Uterus (tissue), 4 donors: ENCODE results near the gene CCM2. TPM values are rescaled to one million over a fixed set of nuclear protein-coding genes. Genes with fewer than 3 reads are reported as not detected.

ENCODE experiments used
- DNase-seq, 2 donors: peaks; one replicate each; pipeline ENCODE4 v3.0.0-alpha.2; 2019 to 2020
- H3K27ac ChIP-seq, 2 donors: fragments of 200-600 bp; sonication (generic); 1 replicate in 1 of 2; 2 replicates in 1 of 2; pipeline ENCODE4 v1.5.1; 2016 to 2018
- H3K27me3 ChIP-seq, 2 donors: fragments of 200-600 bp; sonication (generic); one replicate each; pipeline ENCODE4 v1.5.1; 2018 to 2019; ENCODE audit warnings: control low read depth in 1 of 2
- H3K36me3 ChIP-seq, 2 donors: fragments of 200-600 bp; sonication (generic); one replicate each; pipeline ENCODE4 v1.5.1; 2019; ENCODE audit warnings: control low read depth in 1 of 2
- H3K4me1 ChIP-seq, 2 donors: fragments of 200-600 bp; sonication (generic); one replicate each; pipeline ENCODE4 v1.5.1; 2018 to 2019; ENCODE audit warnings: control low read depth in 1 of 2
- H3K4me3 ChIP-seq, 2 donors: fragments of 200-600 bp; sonication (generic); 1 replicate in 1 of 2; 2 replicates in 1 of 2; pipeline ENCODE4 v1.5.1; 2018 to 2019; ENCODE audit warnings: mild to moderate bottlenecking in 1 of 2
- H3K9me3 ChIP-seq, 2 donors: fragments of 200-600 bp; sonication (generic); one replicate each; pipeline ENCODE4 v1.5.1; 2019; ENCODE audit warnings: control low read depth in 1 of 2
- POLR2A ChIP-seq, 2 donors: fragments of 450-650 bp; IDR thresholded peaks; one replicate each; pipeline ENCODE4 v1.6.1; 2016; ENCODE audit warnings: antibody characterized with exemption in 2 of 2, mild to moderate bottlenecking in 1 of 2, moderate library complexity in 1 of 2
- intact Hi-C: fragments of 100-400 bp; cut with DNase I; formaldehyde crosslinking; loops from one replicate; pipeline ENCODE4 v1.15.1; 2023; ENCODE audit warnings: low total_unique reads
- total RNA-seq, 4 donors: library from RNA; depleted of rRNA in 3 of 4; stranded (reverse); fragments of >200 nt in 3 of 4; gene quantifications; one replicate each; pipeline versions ENCODE4 v1.1.0 to v1.2.4, GENCODE V29; 2014 to 2023
- TF ChIP-seq, protein P1 (sequence below), 4 experiments: fragments of 200-600 bp in 2 of 4; fragments of 450-650 bp in 2 of 4; sonication (generic) in 2 of 4; IDR thresholded peaks; one replicate each; pipeline ENCODE4 v1.5.1; 2016 to 2019; ENCODE audit warnings: antibody characterized with exemption in 4 of 4, mild to moderate bottlenecking in 2 of 4, moderate library complexity in 1 of 4
- donor health status: DM: yes; HTN: yes; CAD: no.

CCM2 gene
- total RNA-seq, 4 donors from 2014 or later: 7.6 to 70.2 (median 33.6) TPM

DNA sequence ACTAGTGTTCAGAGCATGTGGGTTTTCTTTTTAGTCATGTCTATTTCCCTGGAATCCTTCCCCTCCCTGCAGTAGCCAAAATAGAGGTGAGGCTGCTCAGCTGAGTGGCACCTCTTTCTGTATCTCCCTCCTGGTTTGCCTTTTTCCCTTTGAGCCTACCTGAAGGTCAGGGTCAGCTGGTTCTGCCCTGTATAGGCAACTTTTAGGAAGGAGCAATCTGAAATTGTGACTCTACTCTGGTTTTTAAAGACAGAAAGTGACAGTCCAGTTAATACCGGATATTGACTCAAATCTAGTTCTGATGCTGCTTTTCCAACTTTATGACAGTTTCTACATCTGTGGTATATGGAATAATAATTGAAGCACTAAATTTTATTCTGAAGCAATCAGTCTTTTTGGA lies 26.0 kb downstream of the CCM2 start:
- H3K4me3 ChIP-seq: no peak overlapping the region
- intact Hi-C loops: no loop called here
- DNase-seq: no peak
- H3K4me1 ChIP-seq: no peaks in the 10 kb centered on the region
- TF ChIP-seq POLR2A (IDR thresholded peaks at IDR 0.05): no peak
- TF ChIP-seq, protein P1, sequence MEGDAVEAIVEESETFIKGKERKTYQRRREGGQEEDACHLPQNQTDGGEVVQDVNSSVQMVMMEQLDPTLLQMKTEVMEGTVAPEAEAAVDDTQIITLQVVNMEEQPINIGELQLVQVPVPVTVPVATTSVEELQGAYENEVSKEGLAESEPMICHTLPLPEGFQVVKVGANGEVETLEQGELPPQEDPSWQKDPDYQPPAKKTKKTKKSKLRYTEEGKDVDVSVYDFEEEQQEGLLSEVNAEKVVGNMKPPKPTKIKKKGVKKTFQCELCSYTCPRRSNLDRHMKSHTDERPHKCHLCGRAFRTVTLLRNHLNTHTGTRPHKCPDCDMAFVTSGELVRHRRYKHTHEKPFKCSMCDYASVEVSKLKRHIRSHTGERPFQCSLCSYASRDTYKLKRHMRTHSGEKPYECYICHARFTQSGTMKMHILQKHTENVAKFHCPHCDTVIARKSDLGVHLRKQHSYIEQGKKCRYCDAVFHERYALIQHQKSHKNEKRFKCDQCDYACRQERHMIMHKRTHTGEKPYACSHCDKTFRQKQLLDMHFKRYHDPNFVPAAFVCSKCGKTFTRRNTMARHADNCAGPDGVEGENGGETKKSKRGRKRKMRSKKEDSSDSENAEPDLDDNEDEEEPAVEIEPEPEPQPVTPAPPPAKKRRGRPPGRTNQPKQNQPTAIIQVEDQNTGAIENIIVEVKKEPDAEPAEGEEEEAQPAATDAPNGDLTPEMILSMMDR (IDR thresholded peaks at IDR 0.05): no peak
- H3K9me3 ChIP-seq: no peaks in the 10 kb centered on the region
- no peaks in the 10 kb centered on the region for H3K36me3 ChIP-seq
- no peaks in the 10 kb centered on the region for H3K27me3 ChIP-seq
- H3K27ac ChIP-seq: no peak overlapping the region

DNA sequence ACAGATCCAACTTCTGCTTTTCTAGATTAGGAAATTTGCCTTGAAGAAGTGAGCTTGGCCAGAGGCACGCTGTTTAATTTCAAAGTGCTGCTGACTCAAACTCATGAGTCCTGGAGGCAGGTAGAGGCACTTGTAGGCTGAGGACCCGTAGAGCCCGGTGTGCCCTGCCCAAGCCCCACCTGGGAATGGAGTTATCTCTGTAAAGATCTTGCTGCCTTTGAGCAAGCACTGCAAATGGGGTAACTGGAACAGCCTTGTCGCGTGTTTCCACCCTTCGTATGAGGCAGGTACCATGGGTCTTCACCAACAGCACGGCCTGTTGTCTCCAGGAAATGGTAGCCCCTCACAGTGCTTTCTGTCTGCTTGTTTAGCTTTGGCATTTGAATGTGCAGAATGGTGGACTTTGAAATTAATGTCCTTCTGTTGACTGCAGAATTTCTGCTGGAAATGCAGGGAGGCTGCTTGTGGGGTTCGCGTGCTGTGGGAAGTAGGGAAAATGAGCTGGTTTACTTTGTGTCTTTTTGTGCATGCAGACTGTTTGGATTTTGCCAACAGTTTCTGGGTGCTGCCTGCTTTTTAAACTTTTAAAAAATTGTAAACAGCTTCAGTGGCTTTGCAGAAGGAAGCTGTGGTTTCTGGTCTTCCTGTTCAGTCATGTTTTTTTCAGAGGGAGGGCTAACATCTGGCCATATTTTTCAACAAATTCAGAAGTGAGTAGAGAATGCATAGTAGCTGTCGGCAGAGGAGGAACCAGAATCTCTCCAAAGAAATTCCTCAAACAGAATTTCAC lies 27.2 kb downstream of the CCM2 start:
- no peaks in the 10 kb centered on the region for H3K4me1 ChIP-seq
- H3K9me3 ChIP-seq: no peaks in the 10 kb centered on the region
- no peak overlapping the region for H3K27ac ChIP-seq
- DNase-seq: no peak
- TF ChIP-seq, protein P1 (IDR thresholded peaks at IDR 0.05): no peak
- TF ChIP-seq POLR2A (IDR thresholded peaks at IDR 0.05): no peak
- no peak overlapping the region for H3K4me3 ChIP-seq
- H3K36me3 ChIP-seq: no peaks in the 10 kb centered on the region
- H3K27me3 ChIP-seq: no peaks in the 10 kb centered on the region
- intact Hi-C loops: no loop called here

DNA sequence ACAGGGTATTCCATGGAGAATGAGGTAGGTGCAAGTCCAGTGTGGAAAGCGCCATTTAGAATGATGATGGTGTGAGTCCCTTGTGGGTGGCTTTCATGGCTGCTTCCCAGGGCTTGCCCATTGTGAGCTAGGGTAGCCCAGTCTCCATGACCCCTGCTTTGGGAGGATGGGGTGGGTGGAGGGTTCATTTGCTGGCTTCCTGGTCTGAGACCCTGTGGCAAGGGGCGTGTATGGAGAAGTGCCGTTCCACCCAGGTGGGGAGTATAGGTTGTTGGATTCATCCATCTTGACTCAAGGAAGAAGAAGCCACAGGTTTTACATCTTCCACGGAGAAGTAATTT lies 27.7 kb downstream of the CCM2 start:
- H3K27me3 ChIP-seq: no peaks in the 10 kb centered on the region
- H3K36me3 ChIP-seq: no peaks in the 10 kb centered on the region
- intact Hi-C loops: no loop called here
- H3K9me3 ChIP-seq: no peaks in the 10 kb centered on the region
- no peak overlapping the region for H3K27ac ChIP-seq
- TF ChIP-seq, protein P1 (IDR thresholded peaks at IDR 0.05): no peak
- TF ChIP-seq POLR2A (IDR thresholded peaks at IDR 0.05): no peak
- no peak overlapping the region for H3K4me3 ChIP-seq
- H3K4me1 ChIP-seq: no peaks in the 10 kb centered on the region
- DNase-seq: no peak

DNA sequence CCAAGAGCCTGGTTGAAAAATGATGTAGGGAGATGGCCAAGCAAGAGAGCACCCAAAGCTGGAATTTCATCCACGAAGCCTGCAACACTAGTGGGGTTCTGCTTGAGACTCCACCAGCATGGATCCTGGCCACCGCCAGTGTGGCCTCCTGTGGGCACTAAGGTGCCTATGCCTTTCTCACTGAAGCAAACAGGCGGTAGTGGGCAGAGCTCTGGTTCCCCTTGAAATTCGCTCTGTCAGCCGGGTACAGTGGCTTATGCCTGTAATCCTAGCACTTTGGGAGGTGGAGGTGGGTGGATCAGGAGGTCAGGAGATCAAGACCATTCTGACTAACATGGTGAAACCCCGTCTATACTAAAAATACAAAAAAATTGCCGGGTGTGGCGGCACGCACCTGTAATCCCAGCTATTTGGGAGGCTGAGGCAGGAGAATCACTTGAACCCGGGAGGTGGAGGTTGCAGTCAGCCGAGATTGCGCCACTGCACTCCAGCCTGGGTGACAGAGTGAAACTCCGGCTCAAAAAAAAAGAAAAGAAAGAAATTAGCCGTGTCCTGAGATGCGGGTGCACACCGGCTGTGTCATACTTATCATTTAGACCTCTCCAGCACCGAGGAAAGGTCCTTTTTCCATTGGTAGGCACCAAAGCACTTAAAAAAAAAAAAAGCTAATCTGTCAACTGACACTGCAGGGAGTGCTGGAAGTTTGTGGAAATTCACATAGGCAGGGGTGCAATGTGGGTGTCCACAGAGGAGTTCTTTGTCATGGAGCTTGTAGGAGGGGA lies 28.3 kb downstream of the CCM2 start:
- H3K36me3 ChIP-seq: no peaks in the 10 kb centered on the region
- H3K4me1 ChIP-seq: no peaks in the 10 kb centered on the region
- H3K27me3 ChIP-seq: no peaks in the 10 kb centered on the region
- no peak overlapping the region for H3K27ac ChIP-seq
- no peak overlapping the region for H3K4me3 ChIP-seq
- H3K9me3 ChIP-seq: no peaks in the 10 kb centered on the region
- no peak for TF ChIP-seq POLR2A (IDR thresholded peaks at IDR 0.05)
- TF ChIP-seq, protein P1 (IDR thresholded peaks at IDR 0.05): no peak
- intact Hi-C loops: no loop called here
- DNase-seq: no peak

DNA sequence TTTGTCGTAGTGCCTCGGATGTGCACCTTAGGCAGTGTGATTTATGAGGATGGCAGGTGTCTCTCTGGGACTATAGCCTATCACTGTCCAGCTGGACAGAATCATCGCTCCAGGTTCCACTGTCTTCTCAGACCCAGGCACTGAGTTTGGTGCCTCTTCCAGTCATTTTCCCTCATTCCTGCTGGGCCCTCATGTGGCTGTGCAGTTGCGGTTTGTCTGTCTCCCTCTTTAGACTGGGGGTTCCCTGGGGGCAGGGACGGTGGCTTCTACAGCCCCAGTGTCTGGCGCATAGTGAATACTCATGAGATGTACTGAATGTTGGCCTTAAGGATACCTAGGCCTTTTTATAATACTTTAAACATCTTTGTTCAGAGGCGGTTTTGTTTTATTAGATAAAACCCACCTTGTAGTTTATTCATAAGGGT lies 28.9 kb downstream of the CCM2 start:
- H3K27ac ChIP-seq: no peak overlapping the region
- H3K36me3 ChIP-seq: no peaks in the 10 kb centered on the region
- H3K27me3 ChIP-seq: no peaks in the 10 kb centered on the region
- H3K9me3 ChIP-seq: no peaks in the 10 kb centered on the region
- no peak for DNase-seq
- no peak overlapping the region for H3K4me3 ChIP-seq
- TF ChIP-seq POLR2A (IDR thresholded peaks at IDR 0.05): no peak
- TF ChIP-seq, protein P1 (IDR thresholded peaks at IDR 0.05): no peak
- intact Hi-C loops: no loop called here
- no peaks in the 10 kb centered on the region for H3K4me1 ChIP-seq
